ENCODE measurements around the gene ANKRD10.

DNA sequence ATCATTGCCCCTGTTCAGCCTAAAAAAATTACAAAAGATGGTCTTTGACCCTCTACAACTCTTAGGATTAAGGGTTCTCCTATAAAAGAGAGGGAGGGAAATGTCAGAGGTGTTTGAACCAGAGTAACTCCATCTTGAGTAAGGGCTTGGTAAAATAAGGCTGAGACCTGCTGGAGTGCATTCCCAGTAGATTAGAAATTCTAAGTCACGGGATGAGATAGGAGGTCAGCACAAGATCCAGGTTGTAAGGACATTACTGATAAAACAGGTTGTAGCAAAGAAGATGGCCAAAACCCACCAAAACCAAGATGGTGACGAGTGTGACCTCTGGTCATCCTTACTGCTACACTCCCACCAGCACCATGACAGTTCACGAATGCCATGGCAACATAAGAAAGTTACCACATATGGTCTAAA lies 48.7 kb upstream of the ANKRD10 start:
- TF ChIP-seq POLR2A (IDR thresholded peaks at IDR 0.05): no peak
- TF ChIP-seq, protein P1, sequence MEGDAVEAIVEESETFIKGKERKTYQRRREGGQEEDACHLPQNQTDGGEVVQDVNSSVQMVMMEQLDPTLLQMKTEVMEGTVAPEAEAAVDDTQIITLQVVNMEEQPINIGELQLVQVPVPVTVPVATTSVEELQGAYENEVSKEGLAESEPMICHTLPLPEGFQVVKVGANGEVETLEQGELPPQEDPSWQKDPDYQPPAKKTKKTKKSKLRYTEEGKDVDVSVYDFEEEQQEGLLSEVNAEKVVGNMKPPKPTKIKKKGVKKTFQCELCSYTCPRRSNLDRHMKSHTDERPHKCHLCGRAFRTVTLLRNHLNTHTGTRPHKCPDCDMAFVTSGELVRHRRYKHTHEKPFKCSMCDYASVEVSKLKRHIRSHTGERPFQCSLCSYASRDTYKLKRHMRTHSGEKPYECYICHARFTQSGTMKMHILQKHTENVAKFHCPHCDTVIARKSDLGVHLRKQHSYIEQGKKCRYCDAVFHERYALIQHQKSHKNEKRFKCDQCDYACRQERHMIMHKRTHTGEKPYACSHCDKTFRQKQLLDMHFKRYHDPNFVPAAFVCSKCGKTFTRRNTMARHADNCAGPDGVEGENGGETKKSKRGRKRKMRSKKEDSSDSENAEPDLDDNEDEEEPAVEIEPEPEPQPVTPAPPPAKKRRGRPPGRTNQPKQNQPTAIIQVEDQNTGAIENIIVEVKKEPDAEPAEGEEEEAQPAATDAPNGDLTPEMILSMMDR (IDR thresholded peaks at IDR 0.05): no peak
